ENCODE data around the gene PCK1. TPM values are rescaled to one million over a fixed set of nuclear protein-coding genes. Genes with fewer than 3 reads are reported as not detected.

Gene PCK1
- total RNA-seq, 1 experiment from 2014 or later: 0.17 TPM

GRCh38 chr20:57535297-57535696 is 25.6 kb upstream of the PCK1 start (continued):
- TF ChIP-seq ATF1 (CRISPR knock-in tag; IDR thresholded peaks at IDR 0.05) (no peak), JUN (CRISPR knock-in tag; IDR thresholded peaks at IDR 0.05) (no peak)

- Mint-ChIP-seq H3K27me3 (ENCODE audit: low read depth) (peaks cover 42% of the 10 kb centered on the region), H3K27ac (no peak overlapping the region), H3K36me3 (peaks cover 33% of the 10 kb centered on the region), H3K4me1 (peaks cover 3% of the 10 kb centered on the region), H3K9me3 (peaks cover 62% of the 10 kb centered on the region), H3K4me3 (no peak overlapping the region)
- ATAC-seq (no peak), DNase-seq (ENCODE audit: low spot score) (no peak)
- POLR2A ChIA-PET: no interaction called here
- TF ChIP-seq HMGA2 (CRISPR knock-in tag; IDR thresholded peaks at IDR 0.05) (no peak), GTF2I (CRISPR knock-in tag; conservative IDR thresholded peaks at IDR 0.05) (no peak), JAZF1 (CRISPR knock-in tag; IDR thresholded peaks at IDR 0.05) (no peak), CDX4 (CRISPR knock-in tag; IDR thresholded peaks at IDR 0.05; ENCODE audit: borderline replicate concordance) (no peak), SP1 (CRISPR knock-in tag; conservative IDR thresholded peaks at IDR 0.05) (no peak), ZNF317 (CRISPR knock-in tag; IDR thresholded peaks at IDR 0.05; ENCODE audit: borderline replicate concordance, low read depth) (no peak), ZNF416 (CRISPR knock-in tag; IDR thresholded peaks at IDR 0.05) (no peak), IRF2 (CRISPR knock-in tag; IDR thresholded peaks at IDR 0.05; ENCODE audit: borderline replicate concordance, low read depth) (no peak), NR2C2 (CRISPR knock-in tag; IDR thresholded peaks at IDR 0.05) (no peak), TEAD4 (CRISPR knock-in tag; IDR thresholded peaks at IDR 0.05) (no peak), USF2 (CRISPR knock-in tag; IDR thresholded peaks at IDR 0.05) (no peak), ZMAT4 (CRISPR knock-in tag; IDR thresholded peaks at IDR 0.05) (no peak)
- CTCF ChIA-PET: interaction anchor here (1.2 kb wide), 1 partner anchor 9 kb away, joined by 5 read pairs; no protein-coding TSS in a partner anchor
Observed at GRCh38 chr20:57536120-57536708, 24.7 kb upstream of the PCK1 start.

- no peak for ATAC-seq
- POLR2A ChIA-PET: no interaction called here
Observed at GRCh38 chr20:57536771-57537724, 23.9 kb upstream of the PCK1 start.

GRCh38 chr20:57537822-57538221 is 23.1 kb upstream of the PCK1 start:
- no peak for ATAC-seq
- H3K36me3 Mint-ChIP-seq: peaks cover 31% of the 10 kb centered on the region
- POLR2A ChIA-PET: no interaction called here
- CTCF ChIA-PET: no interaction called here
- TF ChIP-seq MYBL2 (CRISPR knock-in tag; IDR thresholded peaks at IDR 0.05) (no peak), NR2C2 (CRISPR knock-in tag; IDR thresholded peaks at IDR 0.05) (no peak), ARID4B (CRISPR knock-in tag; IDR thresholded peaks at IDR 0.05; ENCODE audit: borderline replicate concordance) (no peak), ZNF121 (CRISPR knock-in tag; IDR thresholded peaks at IDR 0.05) (no peak), CREM (CRISPR knock-in tag; IDR thresholded peaks at IDR 0.05) (no peak), ZNF219 (CRISPR knock-in tag; IDR thresholded peaks at IDR 0.05; ENCODE audit: borderline replicate concordance) (no peak), ATF6 (CRISPR knock-in tag; IDR thresholded peaks at IDR 0.05) (no peak)
- no peak for DNase-seq (ENCODE audit: low spot score)
- no peak overlapping the region for H3K4me3 Mint-ChIP-seq
- peaks cover 58% of the 10 kb centered on the region for H3K9me3 Mint-ChIP-seq
- peaks cover 39% of the 10 kb centered on the region for H3K27me3 Mint-ChIP-seq (ENCODE audit: low read depth)
- H3K27ac Mint-ChIP-seq: no peak overlapping the region
- H3K4me1 Mint-ChIP-seq: peaks cover 5% of the 10 kb centered on the region

More at GRCh38 chr20:57536771-57537724, 23.9 kb upstream of the PCK1 start:
- no peak for DNase-seq (ENCODE audit: low spot score)
- peaks cover 33% of the 10 kb centered on the region for H3K36me3 Mint-ChIP-seq
- H3K27ac Mint-ChIP-seq: no peak overlapping the region
- H3K27me3 Mint-ChIP-seq (ENCODE audit: low read depth): peaks cover 42% of the 10 kb centered on the region
- CTCF ChIA-PET: no interaction called here
- H3K4me3 Mint-ChIP-seq: no peak overlapping the region
- peaks cover 5% of the 10 kb centered on the region for H3K4me1 Mint-ChIP-seq
- peaks cover 62% of the 10 kb centered on the region for H3K9me3 Mint-ChIP-seq
- TF ChIP-seq TEAD4 (CRISPR knock-in tag; IDR thresholded peaks at IDR 0.05) (no peak), ZBTB21 (CRISPR knock-in tag; IDR thresholded peaks at IDR 0.05; ENCODE audit: borderline replicate concordance) (no peak), ZNF416 (CRISPR knock-in tag; IDR thresholded peaks at IDR 0.05) (no peak), ZNF219 (CRISPR knock-in tag; IDR thresholded peaks at IDR 0.05; ENCODE audit: borderline replicate concordance) (no peak)

All from WTC11 (cell line).